ENCODE results near the gene SUPT4H1.

DNA sequence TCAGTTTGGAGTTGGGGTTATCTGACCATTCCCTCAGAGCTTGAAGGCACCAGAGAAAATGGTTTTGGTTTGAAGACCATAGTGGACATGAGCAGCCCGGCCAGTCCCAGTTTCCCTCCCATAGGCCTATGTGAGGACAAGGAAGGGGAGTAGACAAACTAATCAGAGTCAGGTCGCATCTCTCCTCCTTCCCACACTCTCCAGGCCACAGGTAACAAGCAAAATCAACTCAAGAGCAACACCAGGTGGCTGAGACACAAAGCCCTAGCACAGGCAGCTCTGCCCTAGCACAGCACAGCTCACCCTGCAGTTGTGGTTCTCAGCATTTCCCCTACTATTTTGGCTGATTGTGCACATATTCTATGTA lies 7.2 kb downstream of the SUPT4H1 start:
- TF ChIP-seq, protein P1, sequence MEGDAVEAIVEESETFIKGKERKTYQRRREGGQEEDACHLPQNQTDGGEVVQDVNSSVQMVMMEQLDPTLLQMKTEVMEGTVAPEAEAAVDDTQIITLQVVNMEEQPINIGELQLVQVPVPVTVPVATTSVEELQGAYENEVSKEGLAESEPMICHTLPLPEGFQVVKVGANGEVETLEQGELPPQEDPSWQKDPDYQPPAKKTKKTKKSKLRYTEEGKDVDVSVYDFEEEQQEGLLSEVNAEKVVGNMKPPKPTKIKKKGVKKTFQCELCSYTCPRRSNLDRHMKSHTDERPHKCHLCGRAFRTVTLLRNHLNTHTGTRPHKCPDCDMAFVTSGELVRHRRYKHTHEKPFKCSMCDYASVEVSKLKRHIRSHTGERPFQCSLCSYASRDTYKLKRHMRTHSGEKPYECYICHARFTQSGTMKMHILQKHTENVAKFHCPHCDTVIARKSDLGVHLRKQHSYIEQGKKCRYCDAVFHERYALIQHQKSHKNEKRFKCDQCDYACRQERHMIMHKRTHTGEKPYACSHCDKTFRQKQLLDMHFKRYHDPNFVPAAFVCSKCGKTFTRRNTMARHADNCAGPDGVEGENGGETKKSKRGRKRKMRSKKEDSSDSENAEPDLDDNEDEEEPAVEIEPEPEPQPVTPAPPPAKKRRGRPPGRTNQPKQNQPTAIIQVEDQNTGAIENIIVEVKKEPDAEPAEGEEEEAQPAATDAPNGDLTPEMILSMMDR (IDR thresholded peaks at IDR 0.05): no peak
- TF ChIP-seq EP300 (IDR thresholded peaks at IDR 0.05): no peak

Data from sigmoid colon (tissue), 4 donors.